ENCODE results near the gene PSG5.
"Not testable (repeated sequence)": the region's sequence is repeated elsewhere in the genome, so short reads cannot be mapped to it uniquely, and the experiment has no call there.

The PSG5 gene

DNA sequence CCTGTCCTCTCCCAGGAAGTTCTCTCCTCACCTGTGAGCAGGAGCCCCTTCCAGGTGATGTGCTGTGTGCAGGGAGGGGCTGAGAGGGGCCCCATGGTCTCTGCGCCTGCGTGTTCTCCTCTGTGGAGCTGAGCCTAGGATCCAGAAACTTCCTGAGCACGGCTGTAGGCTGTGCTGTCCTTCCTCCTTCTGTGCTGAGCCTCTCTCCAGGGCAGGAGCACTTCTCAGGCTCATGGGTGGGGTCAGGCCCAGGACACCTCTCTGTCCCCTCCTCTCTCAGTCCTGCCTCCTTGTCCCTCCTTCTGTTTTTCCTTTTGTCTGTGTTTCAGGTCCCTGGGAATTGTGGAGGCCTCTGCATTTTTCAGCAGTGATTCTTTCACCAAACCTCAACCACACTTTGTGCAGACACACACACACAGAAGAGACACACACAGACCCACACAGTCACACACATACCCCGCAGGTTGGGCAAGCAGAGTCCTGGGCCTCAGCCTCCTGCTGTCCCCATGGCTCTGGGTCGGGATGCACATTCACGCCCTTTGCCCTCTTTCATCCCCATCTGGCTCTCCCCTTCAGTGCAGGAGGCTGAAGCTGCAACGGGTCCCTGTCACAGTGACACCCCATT lies at the start of gene PSG5:
Gene PSG5, minus strand, starts transcription at position 226 of the 625 bp plus-strand sequence. Its CDS starts 131 bp downstream, at position 95.
- DNase-seq (ENCODE audit: low read depth in 2 of 2) = not testable (repeated sequence)

GRCh38 chr19:43235686-43236085 lies 49.4 kb upstream of the PSG5 start:
- DNase-seq (ENCODE audit: low read depth in 2 of 2) = not testable (repeated sequence)

- DNase-seq (ENCODE audit: low read depth in 2 of 2) = no peak
Observed at GRCh38 chr19:43229315-43229714, 43.0 kb upstream of the PSG5 start.

DNA sequence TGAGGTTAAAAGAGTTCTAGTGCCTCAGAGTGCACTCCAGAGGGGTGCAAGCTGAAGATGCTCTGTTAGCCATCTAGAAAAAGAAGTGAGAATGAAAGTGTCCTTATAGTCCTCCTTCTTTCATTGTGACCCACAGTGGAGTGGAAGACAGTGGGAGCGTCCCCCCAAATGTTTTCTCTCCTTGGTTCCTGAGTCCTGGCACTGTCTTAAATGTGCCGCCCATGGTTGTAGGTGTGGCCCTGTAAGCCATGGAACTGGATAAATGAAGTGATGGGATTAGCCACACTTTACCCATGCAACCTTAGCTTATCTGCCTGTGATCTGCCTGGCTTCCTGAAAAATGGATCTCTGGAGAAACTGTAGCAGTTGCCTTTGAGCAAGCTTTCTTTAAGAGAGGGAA lies 42.4 kb upstream of the PSG5 start:
- DNase-seq (ENCODE audit: low read depth in 2 of 2) = not testable (repeated sequence)

DNA sequence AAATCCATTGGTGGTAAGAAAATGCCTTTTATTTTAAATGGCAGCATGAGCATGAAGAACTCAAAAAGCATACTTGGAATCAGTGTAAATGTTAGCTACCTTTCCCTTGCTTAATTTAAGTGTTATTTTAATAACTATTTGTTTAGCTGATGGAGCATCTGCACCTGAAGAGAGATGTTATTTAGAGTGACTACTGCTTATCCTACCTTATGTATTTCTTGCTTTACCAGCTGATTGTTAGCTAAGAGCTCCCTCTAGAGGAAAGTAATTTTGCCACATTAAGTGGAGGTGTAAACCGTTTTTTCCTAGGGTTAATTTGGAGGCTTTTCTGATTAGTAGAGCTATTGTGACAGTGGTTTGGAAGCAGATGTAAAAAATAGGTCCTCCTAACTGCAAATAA lies 40.6 kb upstream of the PSG5 start:
- DNase-seq (ENCODE audit: low read depth in 2 of 2) = not testable (repeated sequence)

- no peak for DNase-seq (ENCODE audit: low read depth in 2 of 2)
Observed at GRCh38 chr19:43224855-43225253, 38.5 kb upstream of the PSG5 start.

- DNase-seq (ENCODE audit: low read depth in 2 of 2) = not testable (repeated sequence)
Observed at GRCh38 chr19:43224201-43224854, 38.0 kb upstream of the PSG5 start.

- DNase-seq (ENCODE audit: low read depth in 2 of 2) = not testable (repeated sequence)
Observed at GRCh38 chr19:43221891-43222290, 35.6 kb upstream of the PSG5 start.

GRCh38 chr19:43219136-43219535 lies 32.8 kb upstream of the PSG5 start:
- not testable (repeated sequence) for DNase-seq (ENCODE audit: low read depth in 2 of 2)

GRCh38 chr19:43215881-43216280 lies 29.5 kb upstream of the PSG5 start:
- not testable (repeated sequence) for DNase-seq (ENCODE audit: low read depth in 2 of 2)

GRCh38 chr19:43207991-43208390 lies 21.7 kb upstream of the PSG5 start:
- DNase-seq (ENCODE audit: low read depth in 2 of 2) = no peak

GRCh38 chr19:43207174-43207573 lies 20.8 kb upstream of the PSG5 start:
- not testable (repeated sequence) for DNase-seq (ENCODE audit: low read depth in 2 of 2)

DNA sequence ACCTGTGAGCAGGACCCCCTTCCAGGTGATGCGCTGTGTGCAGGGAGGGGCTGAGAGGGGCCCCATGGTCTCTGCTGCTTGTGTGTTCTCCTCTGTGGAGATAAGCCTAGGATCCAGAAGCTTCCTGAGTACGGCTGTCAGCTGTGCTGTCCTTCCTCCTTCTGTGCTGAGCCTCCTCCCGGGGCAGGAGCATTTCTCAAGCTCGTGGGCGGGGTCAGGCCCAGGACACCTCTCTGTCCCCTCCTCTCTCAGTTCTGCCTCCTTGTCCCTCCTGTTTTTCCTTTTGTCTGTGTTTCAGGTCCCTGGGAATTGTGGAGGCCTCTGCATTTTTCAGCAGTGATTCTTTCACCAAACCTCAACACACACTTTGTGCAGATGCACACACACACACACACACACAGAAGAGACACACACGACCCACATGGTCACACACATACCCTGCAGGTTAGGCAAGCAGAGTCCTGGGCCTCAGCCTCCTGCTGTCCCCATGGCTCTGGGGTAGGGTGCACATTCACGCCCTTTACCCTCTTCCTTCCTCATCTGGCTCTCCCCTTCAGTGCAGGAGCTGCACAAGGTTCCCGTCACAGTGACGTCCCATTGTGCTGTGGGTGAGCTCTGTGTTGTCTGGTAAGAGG lies 19.3 kb upstream of the PSG5 start, which contains the start of gene PSG4:
Gene PSG4, minus strand, starts transcription at position 168 of the 635 bp plus-strand sequence. Its CDS starts 102 bp downstream, at position 66.
- DNase-seq (ENCODE audit: low read depth in 2 of 2) = not testable (repeated sequence)

- DNase-seq (ENCODE audit: low read depth in 2 of 2) = not testable (repeated sequence)
Observed at GRCh38 chr19:43203611-43204010, 17.3 kb upstream of the PSG5 start.

GRCh38 chr19:43201891-43202290 lies 15.6 kb upstream of the PSG5 start:
- DNase-seq (ENCODE audit: low read depth in 2 of 2) = not testable (repeated sequence)

DNA sequence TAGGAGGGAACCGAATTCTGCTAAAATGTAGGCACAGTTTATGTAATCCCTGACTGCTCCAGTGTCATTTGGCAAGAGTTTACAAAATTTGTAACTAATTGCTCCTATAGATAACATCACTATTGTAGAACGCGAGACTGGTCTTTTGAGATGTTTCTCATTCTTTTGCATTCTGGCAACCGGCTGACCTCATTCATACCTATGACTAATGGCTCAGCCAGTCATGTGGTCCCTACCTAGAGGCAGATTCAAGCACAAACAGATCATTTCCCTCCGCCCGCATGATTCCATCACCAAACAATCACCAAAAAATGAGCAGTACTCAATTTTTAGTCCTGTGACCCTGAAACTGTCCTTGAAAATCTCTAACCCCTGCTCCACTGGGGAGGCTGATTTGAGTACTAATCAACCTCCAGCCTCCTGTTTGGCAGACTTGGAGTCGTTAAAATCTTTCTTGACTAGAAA lies 15.0 kb upstream of the PSG5 start:
- DNase-seq (ENCODE audit: low read depth in 2 of 2) = not testable (repeated sequence)

DNA sequence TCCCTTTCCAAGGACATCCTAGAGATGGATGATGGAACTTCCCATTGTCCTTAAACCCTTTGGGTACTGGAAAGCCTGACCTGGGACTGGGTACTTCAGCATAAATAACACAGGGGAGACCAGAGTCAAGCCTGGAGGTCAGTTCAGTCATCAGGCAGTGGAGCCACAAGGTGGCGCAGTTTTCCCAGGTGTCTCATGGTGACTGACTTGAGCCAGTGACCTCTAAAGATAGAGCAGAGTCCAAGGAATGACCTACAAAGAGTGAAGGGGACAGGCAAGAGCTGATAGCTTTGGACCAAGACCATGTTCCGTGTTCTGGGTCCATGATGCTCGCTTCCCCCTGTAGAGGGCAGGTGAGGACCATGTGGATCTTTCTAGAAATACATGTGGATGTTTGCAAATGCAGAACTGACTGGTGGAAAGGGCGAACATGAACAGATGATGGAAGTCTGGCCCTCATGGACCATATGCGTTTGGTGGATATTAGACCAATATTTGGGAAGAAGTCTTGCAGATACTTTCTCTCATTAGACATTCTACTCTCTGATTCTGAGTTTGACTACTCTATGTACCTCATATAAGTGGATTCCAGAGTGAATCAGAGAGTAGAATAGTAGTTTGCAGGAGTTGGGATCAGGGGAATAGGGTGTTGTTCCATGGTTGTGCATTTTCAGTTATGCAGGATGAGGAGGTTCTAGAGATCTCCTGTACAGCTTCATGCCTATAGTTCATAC lies 12.5 kb upstream of the PSG5 start:
- DNase-seq (ENCODE audit: low read depth in 2 of 2) = not testable (repeated sequence)

- not testable (repeated sequence) for DNase-seq (ENCODE audit: low read depth in 2 of 2)
Observed at GRCh38 chr19:43197666-43198397, 11.5 kb upstream of the PSG5 start.

DNA sequence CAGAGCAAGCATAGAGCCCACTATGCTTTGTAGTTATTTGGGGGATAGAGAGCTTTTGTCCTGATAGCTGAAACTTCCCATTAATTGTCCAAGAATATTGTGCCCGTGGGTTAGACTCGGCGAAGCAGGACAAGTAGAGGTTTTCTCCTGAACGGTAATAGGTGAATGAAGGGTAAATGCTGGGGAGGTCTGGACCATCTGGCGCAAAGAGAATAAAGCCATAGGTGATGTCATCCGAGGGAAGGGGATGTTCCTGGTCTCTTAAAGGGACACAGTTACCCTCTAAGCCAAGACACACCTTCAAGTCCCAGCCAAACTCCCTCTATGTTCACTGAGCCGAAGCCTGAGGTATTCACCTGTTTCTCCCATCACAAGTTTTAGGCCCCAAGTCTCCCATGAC lies 8.1 kb upstream of the PSG5 start:
- not testable (repeated sequence) for DNase-seq (ENCODE audit: low read depth in 2 of 2)

GRCh38 chr19:43192381-43193155 lies 6.2 kb upstream of the PSG5 start:
- not testable (repeated sequence) for DNase-seq (ENCODE audit: low read depth in 2 of 2)

Data from stimulated activated CD8-positive, alpha-beta memory T cell treated with anti-CD3 and anti-CD28 coated beads, Interleukin-2, amount 100 ng/mL, for 1 hour (primary cell).